Measurements from ENCODE around the gene DIO3.

The DIO3 gene

DNA sequence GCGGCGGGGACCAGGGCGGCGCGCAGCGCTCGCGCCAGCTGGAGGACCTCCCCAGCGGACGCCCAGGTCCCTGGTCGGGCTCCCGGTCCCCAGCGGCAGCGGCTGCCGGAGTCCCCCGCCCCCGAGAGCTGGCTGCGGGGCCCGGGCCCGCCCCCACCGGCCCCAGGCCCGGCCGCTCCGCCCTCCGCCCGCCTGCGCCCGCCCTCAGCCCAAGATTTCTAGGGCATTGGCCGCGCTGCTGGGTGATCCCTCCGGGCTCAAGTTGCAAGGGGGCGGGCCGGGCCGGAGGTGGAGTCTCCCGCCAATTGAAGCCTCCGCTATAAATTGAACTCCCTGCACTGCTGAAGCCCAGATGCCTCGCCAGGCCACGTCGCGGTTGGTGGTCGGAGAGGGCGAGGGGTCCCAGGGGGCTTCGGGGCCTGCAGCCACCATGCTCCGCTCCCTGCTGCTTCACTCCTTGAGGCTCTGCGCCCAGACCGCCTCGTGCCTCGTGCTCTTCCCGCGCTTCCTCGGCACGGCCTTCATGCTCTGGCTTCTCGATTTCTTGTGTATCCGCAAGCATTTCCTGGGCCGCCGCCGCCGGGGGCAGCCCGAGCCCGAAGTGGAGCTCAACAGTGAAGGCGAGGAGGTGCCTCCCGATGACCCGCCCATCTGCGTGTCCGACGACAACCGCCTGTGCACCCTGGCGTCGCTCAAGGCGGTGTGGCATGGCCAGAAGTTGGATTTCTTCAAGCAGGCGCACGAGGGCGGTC lies at the start of gene DIO3:
TSS of gene DIO3 (plus strand) at position 351 of the 752 bp plus-strand sequence.
- FAIRE-seq: no peak

DNA sequence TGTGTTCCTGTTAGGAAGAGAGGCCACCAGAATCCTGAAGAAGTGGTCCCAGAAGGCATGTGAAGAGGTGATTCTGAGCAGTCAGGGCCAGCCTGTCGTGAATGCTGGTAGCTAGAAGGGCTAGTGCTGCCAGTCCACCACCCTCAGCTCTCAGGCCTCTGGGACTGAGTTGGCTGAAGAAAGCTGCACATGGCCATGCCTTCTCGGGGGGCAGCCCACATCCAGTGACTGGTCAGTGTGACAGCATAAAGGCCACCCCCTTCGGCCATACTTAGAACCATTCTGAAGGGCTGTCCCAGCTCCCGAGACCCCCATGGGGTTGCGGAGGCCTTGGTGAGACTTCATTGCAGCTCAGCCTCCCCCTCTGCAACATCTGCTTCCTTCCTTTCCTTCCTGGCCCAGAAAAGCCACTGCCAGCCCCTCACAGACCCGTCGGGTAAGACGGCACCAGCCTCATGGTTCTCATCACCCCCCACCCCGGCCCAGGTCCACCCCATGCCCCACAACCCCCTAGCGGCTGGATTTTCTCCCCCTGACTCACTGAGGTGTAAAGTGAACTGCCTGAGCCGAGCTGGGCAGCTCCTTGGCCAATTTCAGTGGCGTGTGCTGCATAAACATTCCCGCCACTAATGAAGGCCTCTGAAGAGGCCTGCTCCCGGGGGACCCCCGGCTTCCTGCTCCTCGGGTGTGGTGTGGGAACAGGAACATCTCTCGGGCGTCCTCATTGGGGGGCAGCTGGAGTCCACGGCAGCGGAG lies 49.5 kb upstream of the DIO3 start:
- FAIRE-seq: no peak

DNA sequence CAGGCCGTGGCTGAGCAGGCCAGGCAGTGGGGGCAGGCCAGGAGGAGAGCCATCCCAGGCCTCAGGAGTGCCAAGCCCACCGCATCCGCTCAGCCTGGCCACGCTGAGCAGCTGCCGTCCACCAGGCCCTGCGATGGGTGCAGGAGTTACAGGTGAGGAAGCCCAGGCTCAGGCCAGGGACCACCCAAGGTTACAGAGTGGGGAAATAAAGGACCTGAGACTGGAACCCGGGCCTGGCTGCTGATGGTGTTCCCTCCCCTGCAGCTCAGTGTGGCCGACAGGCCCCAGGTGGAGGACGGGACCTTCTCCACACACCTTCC lies 49.0 kb upstream of the DIO3 start:
- FAIRE-seq: no peak

GRCh38 chr14:101514136-101514535 lies 47.2 kb upstream of the DIO3 start:
- no peak for FAIRE-seq

DNA sequence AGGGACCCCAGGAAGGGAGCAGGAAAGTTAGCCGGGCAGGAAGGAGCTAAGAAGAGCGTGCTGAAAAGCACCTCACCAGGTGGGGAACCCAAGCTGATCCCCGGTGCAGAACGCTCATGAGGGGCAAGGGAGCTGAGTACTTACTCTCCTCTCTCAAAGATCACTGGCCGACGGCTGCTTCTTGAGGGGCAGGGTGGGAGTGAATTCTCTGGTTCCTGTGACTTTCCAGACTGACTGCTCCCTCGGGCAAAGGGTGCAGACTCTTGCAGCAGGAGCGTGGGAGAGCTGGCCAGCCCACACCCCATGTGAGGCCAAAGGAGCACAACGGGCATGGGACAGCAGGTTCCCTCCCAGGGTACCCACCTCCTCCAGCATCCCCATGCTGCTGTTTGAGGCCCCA lies 44.9 kb upstream of the DIO3 start:
- no peak for FAIRE-seq

- no peak for FAIRE-seq
Observed at GRCh38 chr14:101518611-101519473, 42.5 kb upstream of the DIO3 start.

DNA sequence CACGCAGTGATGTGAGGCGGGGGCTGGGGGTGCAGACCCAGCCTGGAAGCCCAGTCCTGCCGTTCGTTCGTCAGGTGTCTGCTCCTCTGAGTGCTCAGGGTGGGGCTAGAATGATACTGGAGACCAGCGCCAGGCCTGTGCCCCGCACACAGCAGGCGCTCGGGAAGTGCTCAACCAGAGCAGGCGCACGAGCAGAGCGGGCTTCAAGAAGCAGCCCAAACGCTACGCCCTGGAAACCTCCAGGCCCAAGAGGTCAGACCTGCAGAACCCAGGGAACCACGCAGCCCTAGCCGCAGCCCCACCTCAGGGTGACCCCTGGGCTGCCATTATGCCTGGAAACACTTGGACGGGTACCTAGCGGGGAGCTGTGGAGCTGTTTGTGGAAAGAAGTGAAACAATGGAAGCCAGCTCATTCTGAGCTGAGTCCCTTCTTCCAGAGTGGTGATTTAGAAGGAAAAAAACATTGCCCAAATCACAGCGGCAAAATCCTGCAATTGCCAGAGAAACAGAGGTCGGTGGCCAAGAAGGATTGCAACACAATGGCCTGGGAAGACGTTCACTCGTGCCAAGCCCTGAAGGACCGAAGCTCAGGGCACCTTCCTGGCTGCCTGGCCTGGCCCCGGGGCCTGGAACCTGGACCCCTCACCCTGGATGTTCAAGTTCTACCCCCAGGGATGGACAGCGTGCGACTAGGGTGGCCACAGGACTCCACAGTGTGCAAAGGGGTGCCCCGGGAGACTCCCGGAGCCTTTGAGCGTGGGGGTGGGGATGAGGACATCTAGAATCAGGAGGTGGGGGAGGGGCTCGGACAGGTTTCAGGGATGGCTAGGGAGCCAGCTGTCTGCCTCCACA lies 40.4 kb upstream of the DIO3 start:
- no peak for FAIRE-seq

DNA sequence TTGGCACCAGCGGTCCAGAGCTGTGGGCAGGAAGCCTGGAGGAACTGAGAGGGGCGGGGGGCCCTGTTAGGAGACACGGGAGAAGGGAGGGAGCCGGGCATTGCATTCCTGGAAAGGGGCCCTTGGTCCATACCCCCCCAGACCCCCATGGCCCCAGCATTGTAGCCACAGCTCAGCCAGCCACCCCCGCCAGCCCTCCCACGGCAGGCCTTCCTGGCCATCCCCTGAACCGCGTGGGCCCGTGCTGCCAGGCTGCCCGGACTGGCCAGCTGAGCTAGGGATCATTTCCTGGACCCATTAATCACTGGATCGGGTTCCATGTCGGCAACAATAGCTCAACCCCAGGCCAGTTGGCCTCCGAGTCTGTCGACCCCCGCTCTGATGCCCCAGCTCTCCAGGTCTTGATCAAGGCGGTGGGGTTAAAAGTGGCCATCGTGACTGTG lies 39.8 kb upstream of the DIO3 start:
- FAIRE-seq: no peak

DNA sequence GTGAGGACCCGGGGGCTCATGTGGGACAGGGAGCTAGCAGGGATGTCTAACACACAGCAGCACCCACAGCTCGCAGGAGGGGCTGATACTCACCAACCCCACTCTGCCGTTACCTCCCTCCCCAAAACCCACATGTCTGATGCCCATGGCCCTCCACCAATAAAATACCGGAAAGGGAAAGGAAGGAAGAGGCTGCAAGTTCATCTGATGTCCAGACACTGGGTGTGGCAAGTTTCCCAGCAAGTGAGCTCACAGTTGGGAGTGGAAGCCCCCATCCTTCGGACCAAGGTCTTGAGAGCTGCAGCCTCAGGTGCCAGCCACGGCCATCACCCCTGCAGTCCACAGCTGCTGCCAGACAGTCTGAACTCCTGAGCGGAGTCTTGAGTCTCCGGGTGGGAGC lies 39.3 kb upstream of the DIO3 start:
- no peak for FAIRE-seq

DNA sequence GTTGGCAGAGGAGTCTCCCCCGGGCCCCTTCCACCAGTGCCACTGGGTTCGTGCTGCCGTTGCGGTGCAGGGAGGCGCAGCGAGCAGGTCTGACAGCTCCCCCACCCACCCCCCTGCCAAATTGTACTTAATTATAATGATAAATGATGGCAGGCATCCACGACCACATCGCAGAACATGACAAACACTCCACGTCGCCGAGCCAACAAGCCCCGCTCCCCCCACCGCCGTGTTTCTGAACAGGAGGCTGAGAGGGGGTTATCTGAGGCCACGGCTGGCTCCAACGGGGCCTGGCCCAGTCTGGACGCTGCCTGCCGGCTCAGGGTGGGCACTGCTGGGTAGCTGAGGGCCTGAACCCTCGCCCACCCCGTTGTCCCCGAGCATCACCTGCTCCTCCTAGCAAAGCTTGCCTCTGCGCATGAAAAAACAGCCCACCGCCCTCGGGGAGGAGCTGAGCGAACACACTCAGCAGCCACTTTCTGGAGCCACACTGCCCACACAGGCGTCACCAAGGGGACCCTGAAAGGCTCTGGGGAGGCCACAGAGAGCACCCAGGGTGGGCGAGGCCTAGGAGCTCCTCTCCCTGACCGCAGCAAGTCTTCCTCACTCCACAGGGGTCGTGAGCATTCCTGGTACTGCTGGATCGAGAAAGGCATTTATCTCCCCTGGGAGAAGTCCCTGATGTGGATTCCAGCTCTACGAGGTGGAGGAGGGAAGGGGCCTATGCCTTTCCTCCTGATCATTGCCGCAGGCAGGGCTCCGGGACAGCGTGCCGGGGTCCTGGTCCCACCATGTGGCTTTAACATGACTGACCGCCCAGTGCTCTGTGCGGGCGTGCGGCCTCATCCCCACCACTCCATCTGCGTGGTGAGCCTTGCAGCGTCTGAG lies 35.4 kb upstream of the DIO3 start:
- no peak for FAIRE-seq

GRCh38 chr14:101527987-101528386 lies 33.3 kb upstream of the DIO3 start:
- no peak for FAIRE-seq

GRCh38 chr14:101529079-101529478 lies 32.2 kb upstream of the DIO3 start:
- FAIRE-seq: no peak

DNA sequence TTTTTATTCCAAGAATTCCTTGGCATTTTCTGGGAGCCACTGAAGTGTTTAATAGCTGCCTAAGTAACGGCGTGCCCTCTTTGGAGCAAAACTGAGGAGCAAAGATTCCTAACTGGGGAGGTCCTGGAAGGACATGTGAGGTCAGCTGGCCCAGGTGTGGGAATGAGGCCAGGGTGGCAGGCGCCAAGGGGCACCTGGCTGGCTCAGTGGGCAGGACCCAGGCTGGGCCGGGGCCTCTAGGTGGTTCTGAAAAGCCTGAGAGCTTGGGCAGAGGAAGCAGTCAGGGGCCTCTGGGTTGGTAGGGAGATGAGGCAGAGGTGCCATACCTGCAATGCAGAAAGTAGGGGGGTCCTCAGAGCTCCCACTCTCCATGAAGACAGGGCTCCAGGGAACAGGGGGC lies 27.1 kb upstream of the DIO3 start:
- FAIRE-seq: no peak

- FAIRE-seq: no peak
Observed at GRCh38 chr14:101535232-101535631, 26.1 kb upstream of the DIO3 start.

- no peak for FAIRE-seq
Observed at GRCh38 chr14:101535701-101536207, 25.5 kb upstream of the DIO3 start.

DNA sequence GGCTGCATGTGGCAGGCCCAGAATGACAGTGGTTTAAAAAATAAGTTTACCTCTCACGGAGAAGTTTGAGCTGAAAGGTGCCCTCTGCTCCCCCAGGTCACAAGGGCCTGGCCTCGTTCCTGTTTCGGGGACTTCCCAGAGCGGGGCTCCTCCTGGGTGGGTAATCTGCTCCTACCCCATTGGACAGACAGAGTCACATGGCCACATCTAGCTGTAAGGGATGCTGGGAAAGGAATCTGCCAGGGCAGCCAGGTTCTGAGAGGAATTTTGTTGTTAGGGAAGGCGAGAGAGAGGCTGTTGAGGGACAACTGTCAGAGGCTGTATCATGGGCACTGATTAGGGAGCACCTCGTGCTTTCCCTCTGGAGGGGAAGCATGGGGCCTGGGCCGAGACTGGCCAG lies 24.0 kb upstream of the DIO3 start:
- no peak for FAIRE-seq

DNA sequence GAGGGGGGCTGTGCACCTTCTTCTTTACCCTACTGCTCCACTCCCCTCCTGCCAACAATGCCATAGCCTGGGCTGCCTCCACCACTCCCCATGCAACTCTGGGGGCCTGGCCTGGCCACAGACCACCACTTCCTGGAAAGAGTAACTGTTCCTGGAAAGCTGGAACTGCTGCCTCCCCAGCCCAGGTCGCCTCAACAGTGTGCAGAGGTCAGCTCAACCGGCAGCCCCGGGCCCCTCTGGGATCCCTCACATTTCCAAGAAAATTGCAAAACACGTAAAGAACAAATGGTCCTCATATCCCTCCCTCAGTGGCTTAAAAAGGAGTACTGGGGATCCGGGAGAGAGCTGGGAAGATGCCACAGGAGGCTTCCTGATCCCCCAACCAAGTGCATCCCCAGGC lies 22.4 kb upstream of the DIO3 start:
- FAIRE-seq: no peak

GRCh38 chr14:101539880-101540279 lies 21.4 kb upstream of the DIO3 start:
- FAIRE-seq: no peak

DNA sequence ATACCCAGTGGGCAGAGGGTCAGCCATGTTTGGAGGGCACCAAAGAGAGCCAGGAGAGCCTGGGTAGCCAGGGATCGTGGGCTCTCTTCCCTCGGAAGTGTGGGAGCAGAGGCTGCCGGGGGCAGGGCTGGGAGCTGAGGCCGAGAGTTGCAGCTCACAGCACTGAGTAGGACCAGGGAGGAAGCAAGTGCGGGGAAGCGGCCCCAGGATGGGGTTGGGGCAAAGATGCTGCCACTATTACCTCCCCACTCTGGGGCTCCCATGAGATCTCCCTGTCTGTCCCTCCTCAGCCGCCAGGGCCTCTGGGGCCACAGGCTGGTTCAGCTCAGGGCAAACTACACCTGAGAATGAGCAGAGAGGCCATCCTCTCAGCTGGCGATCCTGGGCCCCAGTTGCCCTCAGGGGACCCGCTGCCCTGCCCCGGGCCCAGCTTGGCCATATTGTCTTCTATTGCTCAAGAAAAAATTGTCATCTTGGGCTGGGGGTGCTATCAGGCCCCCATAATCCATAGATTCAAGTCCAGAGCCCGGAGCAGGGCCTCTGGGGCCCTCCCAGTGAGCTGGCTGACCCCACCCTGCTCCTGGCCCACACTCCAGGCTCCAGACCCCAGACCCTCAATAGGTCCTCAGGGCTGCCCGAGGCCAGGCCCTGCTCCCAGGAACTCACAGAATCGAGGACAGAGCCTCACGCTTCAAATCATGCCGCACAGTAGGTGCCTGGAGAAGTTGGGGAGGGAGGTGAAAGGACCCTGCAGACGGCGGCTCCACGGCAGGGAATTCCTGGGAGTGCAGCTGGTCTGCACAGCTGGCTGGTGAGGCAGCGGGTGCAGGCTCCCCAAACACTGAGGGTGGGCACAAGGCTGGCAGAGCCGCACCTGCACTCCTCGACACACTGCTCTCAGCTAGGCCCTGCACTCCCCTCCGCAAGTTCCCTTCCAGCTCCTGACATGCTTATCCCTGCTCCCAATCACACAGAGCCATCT lies 20.5 kb upstream of the DIO3 start:
- no peak for FAIRE-seq

GRCh38 chr14:101542391-101542790 lies 18.9 kb upstream of the DIO3 start:
- FAIRE-seq: no peak

Measured in G401.6 (cell line).